HepG2 (cell line): ENCODE results near the gene CORO7. TPM values are rescaled to one million over a fixed set of nuclear protein-coding genes. Genes with fewer than 3 reads are reported as not detected.
A peak's percentile ranks its signal among the peaks of the same experiment; 100 is the strongest.

Experiments used
- CHD2 ChIP-seq: IDR thresholded peaks from 2 replicates; pipeline ENCODE4 v1.6.1; 2011; ENCODE audit warnings: low read depth, low read length, improper control_type of control experiment
- KDM5B ChIP-seq: sonication (generic); formaldehyde crosslinking; IDR thresholded peaks from 2 replicates; pipeline ENCODE4 v1.4.0; 2020; ENCODE audit warnings: missing genetic modification reagents, mild to moderate bottlenecking, borderline replicate concordance
- PHF20 ChIP-seq: sonication (generic); formaldehyde crosslinking; IDR thresholded peaks from 2 replicates; pipeline ENCODE4 v1.5.0; 2020; ENCODE audit warnings: mild to moderate bottlenecking, missing genetic modification reagents
- POLR2G ChIP-seq: fragments of 200-400 bp; formaldehyde crosslinking; IDR thresholded peaks from 2 replicates; pipeline ENCODE4 v1.6.1; 2018; ENCODE audit warnings: mild to moderate bottlenecking, low read depth, low read length, moderate library complexity
- RBFOX2 ChIP-seq: fragments of 200-400 bp; formaldehyde crosslinking; IDR thresholded peaks from 2 replicates; pipeline ENCODE4 v1.6.1; 2017; ENCODE audit warnings: low read depth, mild to moderate bottlenecking, low read length
- SALL2 ChIP-seq: sonication (generic); formaldehyde crosslinking; IDR thresholded peaks from 2 replicates; pipeline ENCODE4 v1.8.1; 2023; ENCODE audit warnings: mild to moderate bottlenecking, missing genetic modification reagents, inconsistent platforms
- TAF1 ChIP-seq: sonication (generic); formaldehyde crosslinking; IDR thresholded peaks from 2 replicates; pipeline ENCODE4 v1.4.0; 2020; ENCODE audit warnings: missing genetic modification reagents
- ZMYM4 ChIP-seq: sonication (generic); formaldehyde crosslinking; IDR thresholded peaks from 2 replicates; pipeline ENCODE4 v1.8.1; 2023; ENCODE audit warnings: mild to moderate bottlenecking, missing genetic modification reagents
- ZNF446 ChIP-seq: sonication (generic); formaldehyde crosslinking; IDR thresholded peaks from 2 replicates; pipeline ENCODE4 v1.5.0; 2020; ENCODE audit warnings: mild to moderate bottlenecking, missing genetic modification reagents
- ZNF883 ChIP-seq: sonication (generic); formaldehyde crosslinking; IDR thresholded peaks from 2 replicates; pipeline ENCODE4 v1.5.1; 2020; ENCODE audit warnings: mild to moderate bottlenecking, missing genetic modification reagents; ENCODE audit errors: not compliant biosample characterization
- polyA plus RNA-seq, 8 experiments: library from polyadenylated mRNA; depleted of rRNA in 3 of 8; stranded (reverse) in 7 of 8; unstranded in 1 of 8; fragments of >200 nt; fragmentation: Illumina TruSeq in 4 of 8; extraction: Trizol in 4 of 8; gene quantifications; 2 replicates each; pipeline versions ENCODE4 v1.2.1 to v1.2.3, GENCODE V29; 2011 to 2016; ENCODE audit warnings: low read depth in 4 of 8, missing spikeins in 1 of 8, mixed read lengths in 1 of 8; ENCODE audit not compliant: insufficient read depth in 1 of 8
- total RNA-seq, 5 experiments: library from RNA; depleted of rRNA; stranded (reverse); fragments of >200 nt; fragmentation: Illumina TruSeq; extraction: Trizol; gene quantifications; 2 replicates each; pipeline ENCODE4 v1.2.3, GENCODE V29; 2016; ENCODE audit warnings: low read depth in 1 of 5
- TF ChIP-seq, protein P1 (sequence below): sonication (generic); formaldehyde crosslinking; IDR thresholded peaks from 2 replicates; pipeline ENCODE4 v1.9.0; 2021; ENCODE audit warnings: missing genetic modification reagents, borderline replicate concordance
- TF ChIP-seq, protein P2 (sequence below): sonication (generic); formaldehyde crosslinking; IDR thresholded peaks from 2 replicates; pipeline ENCODE4 v1.5.1; 2020; ENCODE audit warnings: mild to moderate bottlenecking, missing genetic modification reagents, borderline replicate concordance
- TF ChIP-seq, protein P3 (sequence below): sonication (generic); formaldehyde crosslinking; IDR thresholded peaks from 2 replicates; pipeline ENCODE4 v1.5.0; 2020; ENCODE audit warnings: missing genetic modification reagents
- TF ChIP-seq, protein P4 (sequence below): sonication (generic); formaldehyde crosslinking; conservative IDR thresholded peaks from 2 replicates; pipeline ENCODE4 v1.4.0; 2020; ENCODE audit warnings: missing genetic modification reagents

Gene CORO7
- total and polyA plus RNA-seq, 2 of the 13 experiments (the other 11 are each of a cell fraction or from before 2014, with no cell fraction given): 9.9 to 14.3 TPM

DNA sequence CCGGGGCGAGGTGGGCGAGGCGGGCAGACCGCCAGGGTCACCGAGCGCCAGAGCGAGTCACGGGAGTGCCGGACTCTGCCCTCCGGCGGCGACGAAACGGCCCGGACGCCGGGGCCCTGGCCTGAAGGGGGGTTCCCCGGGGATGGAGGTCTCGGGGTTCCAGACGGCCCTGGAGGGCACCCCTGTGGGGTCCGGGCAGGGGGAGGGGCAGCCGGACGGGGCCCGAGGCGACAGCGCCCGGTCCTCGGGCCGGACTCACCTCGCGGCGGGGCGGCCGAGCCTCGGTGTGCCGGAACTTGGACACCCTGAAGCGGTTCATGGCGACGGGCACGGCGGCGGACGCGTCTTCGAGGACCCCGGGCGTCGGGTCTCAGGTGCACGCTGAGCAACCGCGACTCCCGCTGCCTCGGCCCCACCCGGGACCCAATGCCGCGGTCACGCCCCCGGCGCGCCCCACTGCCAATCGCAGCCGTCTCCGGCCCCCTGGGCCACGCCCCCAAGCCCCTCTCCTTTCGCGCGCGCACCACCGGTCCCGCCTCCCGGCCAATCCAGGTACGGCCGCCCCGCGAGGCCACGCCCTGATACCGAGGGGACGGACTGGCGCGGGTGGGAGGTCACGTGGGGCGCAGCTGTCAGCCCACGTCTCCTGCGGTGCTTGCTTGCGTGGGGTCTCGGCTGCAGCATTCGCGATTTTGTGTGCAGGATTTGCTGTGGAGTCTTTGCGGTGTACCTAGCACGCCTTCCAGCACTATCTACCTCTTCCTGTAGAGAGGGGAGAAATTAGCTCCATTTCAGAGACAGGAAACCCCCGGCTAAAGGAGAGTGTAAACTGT lies at the start of gene CORO7 (continued):
- TF ChIP-seq, protein P1, sequence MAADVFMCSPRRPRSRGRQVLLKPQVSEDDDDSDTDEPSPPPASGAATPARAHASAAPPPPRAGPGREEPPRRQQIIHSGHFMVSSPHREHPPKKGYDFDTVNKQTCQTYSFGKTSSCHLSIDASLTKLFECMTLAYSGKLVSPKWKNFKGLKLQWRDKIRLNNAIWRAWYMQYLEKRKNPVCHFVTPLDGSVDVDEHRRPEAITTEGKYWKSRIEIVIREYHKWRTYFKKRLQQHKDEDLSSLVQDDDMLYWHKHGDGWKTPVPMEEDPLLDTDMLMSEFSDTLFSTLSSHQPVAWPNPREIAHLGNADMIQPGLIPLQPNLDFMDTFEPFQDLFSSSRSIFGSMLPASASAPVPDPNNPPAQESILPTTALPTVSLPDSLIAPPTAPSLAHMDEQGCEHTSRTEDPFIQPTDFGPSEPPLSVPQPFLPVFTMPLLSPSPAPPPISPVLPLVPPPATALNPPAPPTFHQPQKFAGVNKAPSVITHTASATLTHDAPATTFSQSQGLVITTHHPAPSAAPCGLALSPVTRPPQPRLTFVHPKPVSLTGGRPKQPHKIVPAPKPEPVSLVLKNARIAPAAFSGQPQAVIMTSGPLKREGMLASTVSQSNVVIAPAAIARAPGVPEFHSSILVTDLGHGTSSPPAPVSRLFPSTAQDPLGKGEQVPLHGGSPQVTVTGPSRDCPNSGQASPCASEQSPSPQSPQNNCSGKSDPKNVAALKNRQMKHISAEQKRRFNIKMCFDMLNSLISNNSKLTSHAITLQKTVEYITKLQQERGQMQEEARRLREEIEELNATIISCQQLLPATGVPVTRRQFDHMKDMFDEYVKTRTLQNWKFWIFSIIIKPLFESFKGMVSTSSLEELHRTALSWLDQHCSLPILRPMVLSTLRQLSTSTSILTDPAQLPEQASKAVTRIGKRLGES (CRISPR knock-in tag): no peak
- TF ChIP-seq, protein P2, sequence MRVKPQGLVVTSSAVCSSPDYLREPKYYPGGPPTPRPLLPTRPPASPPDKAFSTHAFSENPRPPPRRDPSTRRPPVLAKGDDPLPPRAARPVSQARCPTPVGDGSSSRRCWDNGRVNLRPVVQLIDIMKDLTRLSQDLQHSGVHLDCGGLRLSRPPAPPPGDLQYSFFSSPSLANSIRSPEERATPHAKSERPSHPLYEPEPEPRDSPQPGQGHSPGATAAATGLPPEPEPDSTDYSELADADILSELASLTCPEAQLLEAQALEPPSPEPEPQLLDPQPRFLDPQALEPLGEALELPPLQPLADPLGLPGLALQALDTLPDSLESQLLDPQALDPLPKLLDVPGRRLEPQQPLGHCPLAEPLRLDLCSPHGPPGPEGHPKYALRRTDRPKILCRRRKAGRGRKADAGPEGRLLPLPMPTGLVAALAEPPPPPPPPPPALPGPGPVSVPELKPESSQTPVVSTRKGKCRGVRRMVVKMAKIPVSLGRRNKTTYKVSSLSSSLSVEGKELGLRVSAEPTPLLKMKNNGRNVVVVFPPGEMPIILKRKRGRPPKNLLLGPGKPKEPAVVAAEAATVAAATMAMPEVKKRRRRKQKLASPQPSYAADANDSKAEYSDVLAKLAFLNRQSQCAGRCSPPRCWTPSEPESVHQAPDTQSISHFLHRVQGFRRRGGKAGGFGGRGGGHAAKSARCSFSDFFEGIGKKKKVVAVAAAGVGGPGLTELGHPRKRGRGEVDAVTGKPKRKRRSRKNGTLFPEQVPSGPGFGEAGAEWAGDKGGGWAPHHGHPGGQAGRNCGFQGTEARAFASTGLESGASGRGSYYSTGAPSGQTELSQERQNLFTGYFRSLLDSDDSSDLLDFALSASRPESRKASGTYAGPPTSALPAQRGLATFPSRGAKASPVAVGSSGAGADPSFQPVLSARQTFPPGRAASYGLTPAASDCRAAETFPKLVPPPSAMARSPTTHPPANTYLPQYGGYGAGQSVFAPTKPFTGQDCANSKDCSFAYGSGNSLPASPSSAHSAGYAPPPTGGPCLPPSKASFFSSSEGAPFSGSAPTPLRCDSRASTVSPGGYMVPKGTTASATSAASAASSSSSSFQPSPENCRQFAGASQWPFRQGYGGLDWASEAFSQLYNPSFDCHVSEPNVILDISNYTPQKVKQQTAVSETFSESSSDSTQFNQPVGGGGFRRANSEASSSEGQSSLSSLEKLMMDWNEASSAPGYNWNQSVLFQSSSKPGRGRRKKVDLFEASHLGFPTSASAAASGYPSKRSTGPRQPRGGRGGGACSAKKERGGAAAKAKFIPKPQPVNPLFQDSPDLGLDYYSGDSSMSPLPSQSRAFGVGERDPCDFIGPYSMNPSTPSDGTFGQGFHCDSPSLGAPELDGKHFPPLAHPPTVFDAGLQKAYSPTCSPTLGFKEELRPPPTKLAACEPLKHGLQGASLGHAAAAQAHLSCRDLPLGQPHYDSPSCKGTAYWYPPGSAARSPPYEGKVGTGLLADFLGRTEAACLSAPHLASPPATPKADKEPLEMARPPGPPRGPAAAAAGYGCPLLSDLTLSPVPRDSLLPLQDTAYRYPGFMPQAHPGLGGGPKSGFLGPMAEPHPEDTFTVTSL (CRISPR knock-in tag): no peak
- TF ChIP-seq KDM5B (peak; percentile 77; the same call in 1 of the 2 replicates), CHD2 (0 out of 2 replicates have a peak, but pooled peaks have one; percentile 8), ZMYM4 (CRISPR knock-in tag) (peak; percentile 39; the same call in 1 of the 2 replicates), TAF1 (CRISPR knock-in tag) (peak; percentile 23; the same call in 1 of the 2 replicates), PHF20 (CRISPR knock-in tag) (peak; percentile 6; the same call in 1 of the 2 replicates), RBFOX2 (peak; percentile 68), ZNF446 (CRISPR knock-in tag) (0 out of 2 replicates have a peak, but pooled peaks have one; percentile 54), POLR2G (peak; percentile 38; the same call in 1 of the 2 replicates), SALL2 (peak; percentile 42; the same call in 1 of the 2 replicates), ZNF883 (peak; percentile 3)
- TF ChIP-seq, protein P3, sequence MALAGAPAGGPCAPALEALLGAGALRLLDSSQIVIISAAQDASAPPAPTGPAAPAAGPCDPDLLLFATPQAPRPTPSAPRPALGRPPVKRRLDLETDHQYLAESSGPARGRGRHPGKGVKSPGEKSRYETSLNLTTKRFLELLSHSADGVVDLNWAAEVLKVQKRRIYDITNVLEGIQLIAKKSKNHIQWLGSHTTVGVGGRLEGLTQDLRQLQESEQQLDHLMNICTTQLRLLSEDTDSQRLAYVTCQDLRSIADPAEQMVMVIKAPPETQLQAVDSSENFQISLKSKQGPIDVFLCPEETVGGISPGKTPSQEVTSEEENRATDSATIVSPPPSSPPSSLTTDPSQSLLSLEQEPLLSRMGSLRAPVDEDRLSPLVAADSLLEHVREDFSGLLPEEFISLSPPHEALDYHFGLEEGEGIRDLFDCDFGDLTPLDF (CRISPR knock-in tag): peak; percentile 84
- TF ChIP-seq, protein P4, sequence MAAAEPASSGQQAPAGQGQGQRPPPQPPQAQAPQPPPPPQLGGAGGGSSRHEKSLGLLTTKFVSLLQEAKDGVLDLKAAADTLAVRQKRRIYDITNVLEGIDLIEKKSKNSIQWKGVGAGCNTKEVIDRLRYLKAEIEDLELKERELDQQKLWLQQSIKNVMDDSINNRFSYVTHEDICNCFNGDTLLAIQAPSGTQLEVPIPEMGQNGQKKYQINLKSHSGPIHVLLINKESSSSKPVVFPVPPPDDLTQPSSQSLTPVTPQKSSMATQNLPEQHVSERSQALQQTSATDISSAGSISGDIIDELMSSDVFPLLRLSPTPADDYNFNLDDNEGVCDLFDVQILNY (CRISPR knock-in tag): peak; percentile 75
